ENCODE data around the gene C5.
"Not testable (repeated sequence)": the region's sequence is repeated elsewhere in the genome, so short reads cannot be mapped to it uniquely, and the experiment has no call there.

C5 gene

GRCh38 chr9:121050128-121050988 lies at the start of gene C5:
Gene C5, minus strand, starts transcription at chr9:121050275. Its CDS starts 29 bp downstream, at chr9:121050246.
- DNase-seq: no peak

GRCh38 chr9:121098567-121099198 lies 48.6 kb upstream of the C5 start:
- DNase-seq: no peak

DNA sequence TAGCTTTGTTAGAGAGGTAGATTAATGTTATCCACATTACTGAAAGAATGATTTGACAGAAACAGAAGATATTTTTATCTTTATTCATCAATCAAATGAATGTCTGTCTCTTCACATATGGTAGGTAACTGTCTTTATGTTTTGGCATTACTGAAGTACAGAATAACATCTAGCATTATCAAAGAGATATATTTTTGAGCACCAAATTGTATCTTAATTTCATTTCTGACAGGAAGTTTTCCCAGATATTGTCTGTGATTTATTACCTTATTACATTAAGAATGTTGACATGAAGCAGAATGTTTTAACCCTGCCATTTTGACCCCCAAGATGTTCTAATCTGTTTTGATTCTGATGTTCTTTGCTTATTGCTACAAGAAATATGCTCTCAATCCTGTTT lies 45.0 kb upstream of the C5 start:
- DNase-seq: no peak

DNA sequence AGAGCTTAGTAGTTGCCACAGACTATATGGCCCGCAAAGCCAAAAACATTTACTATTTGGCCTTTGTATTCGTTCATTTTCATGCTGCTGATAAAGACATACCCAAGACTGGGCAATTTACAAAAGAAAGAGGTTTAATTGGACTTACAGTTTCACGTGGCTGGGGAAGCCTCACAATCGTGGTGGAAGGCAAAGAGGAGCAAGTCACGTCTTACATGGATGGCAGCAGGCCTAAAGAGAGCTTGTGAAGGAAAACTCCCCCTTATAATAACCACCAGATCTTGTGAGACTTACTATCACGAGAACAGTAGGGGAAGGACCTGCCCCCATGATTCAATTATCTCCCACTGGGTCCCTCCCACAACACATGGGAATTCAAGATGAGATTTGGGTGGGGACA lies 40.7 kb upstream of the C5 start:
- not testable (repeated sequence) for DNase-seq

DNA sequence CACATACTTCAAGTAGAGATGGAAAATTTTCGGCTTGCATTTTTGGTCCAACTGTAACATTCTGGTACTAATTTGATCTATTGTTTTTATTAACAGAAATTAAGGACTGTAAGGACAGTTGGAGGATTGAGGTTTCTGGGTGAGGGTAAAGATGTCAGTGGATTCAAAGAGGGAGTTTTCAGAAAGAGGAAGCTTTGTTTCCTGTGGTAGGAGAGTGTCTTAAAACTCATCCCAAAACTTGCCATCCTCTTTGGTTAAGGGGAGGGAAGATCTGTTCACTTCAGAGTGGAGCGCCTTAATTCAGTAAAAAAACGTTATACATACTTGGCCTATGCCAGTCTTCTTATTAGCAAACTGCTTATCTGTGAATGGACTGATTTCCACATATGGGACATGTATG lies 38.5 kb upstream of the C5 start:
- DNase-seq: no peak

DNA sequence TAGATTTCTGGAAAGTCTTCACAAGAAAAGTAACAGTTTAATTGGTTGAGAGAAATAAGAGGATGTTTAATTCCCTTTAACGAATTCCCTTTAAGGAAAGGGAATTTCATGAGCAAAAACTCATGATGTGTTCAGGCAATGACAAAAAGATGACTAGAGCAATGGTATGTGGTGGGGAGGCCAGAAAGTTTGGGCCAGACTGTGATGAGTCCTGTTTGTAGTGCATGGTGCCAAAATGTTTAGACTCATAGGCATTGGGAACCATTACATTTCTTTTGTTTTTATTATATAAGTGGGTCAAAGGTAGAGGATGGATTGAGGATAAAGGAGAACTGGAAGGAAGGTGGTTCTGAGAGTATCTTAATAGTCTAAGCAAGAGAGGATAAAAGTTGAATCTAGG lies 35.6 kb upstream of the C5 start:
- DNase-seq: no peak

DNA sequence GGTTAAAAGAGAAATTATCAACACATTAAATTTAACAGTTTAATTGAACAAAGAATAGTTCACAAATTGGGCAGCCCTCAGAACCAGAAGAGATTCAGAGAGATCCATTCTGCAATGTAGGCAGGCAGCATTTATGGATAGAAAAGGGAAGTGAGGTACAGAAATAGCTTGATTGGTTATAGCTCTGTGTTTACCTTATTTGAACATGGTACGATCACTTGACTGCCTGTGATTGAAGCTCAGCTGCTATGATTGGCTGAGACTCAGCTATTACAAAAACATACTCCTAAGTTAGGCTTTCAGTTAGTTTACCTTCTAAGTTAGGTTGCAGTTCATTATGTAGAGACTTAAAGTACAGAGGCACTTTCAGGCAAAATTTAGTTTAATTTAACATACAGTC lies 32.0 kb upstream of the C5 start:
- DNase-seq: no peak

DNA sequence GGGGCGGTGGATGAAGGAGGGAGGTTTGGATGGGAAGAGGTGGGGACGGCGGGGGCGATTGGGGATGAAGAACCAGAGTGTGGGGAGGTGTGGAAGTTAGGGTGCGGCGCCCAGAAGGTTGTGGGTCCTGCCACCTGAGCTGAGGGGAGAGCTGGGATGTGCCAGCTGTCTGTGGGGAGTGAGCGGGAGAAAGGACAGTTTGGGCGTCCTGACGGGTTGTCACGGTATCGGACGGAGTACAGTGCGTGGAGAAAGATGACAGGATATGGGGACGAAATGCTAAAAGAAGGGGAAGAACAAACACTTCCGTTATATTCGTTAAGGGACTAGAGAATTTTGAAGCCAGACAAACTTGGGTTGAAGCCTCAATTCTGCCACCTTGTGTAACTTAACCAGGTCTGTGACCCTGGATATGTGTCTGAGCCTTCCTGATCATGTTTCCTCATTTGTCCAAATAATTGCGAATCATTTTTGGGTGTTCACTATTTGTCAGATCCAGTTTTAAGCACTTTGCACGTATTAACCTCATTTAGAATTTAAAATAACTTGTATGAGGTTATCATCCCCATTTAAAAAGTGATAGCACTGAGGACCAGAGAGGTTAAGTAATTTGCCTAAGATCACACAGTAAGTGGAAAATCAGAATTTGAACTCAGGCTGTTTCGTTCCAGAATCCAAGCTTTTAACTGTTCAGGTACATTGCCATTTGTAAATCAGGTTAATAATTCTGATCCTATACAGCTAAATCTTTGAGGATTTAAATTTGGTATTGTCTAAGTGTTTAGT lies 25.4 kb upstream of the C5 start:
- DNase-seq: peak; percentile 58

GRCh38 chr9:121074370-121075250 lies 24.5 kb upstream of the C5 start, which contains the start of gene CNTRL:
Gene CNTRL, plus strand, starts transcription at chr9:121074955. Its CDS starts 13,372 bp downstream, at chr9:121088327.
- peak; percentile 90 for DNase-seq

DNA sequence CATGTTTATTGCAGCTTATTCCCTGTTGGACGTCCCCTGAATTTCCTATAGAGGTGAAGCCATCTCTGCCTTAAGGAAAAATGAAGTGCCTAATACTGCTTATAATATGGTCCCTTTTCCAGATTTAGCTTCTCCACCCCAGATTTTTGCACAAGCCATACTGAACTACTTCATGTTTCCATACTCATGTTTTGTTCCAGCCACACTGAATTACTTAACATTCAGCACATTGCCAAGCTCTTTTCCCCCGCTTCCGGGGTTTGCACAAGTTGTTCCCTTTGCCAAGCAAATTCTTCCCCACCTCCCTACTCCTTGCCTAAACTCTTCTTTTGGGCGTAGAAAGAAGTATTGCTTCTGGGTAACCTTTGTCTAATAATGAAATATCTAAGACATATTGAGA lies 23.0 kb upstream of the C5 start:
- DNase-seq: peak; percentile 25

DNA sequence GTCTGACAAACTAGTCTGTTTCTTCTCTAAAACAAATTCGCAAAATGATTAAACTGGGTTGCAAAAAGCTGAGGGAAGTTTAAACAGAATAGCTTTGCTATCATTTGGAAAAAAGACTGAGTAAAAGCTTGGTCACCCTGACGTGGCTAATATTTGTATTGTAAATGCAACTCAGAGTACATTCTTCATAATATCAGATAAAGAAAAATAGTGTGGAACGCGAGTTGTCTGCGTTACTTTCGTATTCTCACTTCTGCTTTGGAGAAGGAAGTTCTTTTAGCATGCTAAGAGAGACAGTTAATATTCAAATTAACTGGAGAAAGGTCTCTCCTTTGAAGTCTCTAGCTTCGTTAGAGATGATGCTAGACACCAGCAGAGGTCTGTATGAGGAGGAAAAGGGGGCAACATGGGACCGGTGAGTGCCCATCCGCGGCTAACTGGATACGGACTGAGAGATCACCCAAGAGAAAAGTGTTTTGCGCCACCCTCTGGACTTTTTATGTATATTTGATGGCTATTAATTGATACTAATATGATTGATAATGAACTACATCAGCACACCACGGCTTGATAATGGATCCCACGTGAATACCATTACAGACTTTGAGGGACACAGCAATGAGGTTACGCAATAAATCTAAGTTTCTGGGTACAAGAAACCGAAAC lies 21.8 kb upstream of the C5 start:
- DNase-seq: no peak

DNA sequence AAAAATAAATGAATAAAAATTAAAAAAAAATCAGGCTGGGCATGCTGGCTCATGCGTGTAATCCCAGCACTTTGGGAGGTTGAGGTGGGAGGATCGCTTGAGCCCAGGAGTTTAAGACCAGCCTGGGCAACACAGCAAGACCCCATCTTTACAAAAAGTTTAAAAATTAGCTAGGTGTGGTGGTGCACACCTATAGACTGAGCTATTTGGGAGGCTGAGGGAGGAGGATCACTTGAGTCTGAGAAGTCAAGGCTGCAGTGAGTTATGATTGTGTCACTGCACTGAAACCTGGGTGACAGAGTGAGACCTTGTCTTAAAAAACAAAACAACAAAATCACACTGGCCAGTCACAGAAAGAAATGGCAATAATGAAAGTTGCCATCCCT lies 21.3 kb upstream of the C5 start:
- DNase-seq: no peak

- DNase-seq: no peak
Measured at GRCh38 chr9:121069396-121069795, 19.3 kb upstream of the C5 start.

- DNase-seq: no peak
Measured at GRCh38 chr9:121067640-121068039, 17.6 kb upstream of the C5 start.

DNA sequence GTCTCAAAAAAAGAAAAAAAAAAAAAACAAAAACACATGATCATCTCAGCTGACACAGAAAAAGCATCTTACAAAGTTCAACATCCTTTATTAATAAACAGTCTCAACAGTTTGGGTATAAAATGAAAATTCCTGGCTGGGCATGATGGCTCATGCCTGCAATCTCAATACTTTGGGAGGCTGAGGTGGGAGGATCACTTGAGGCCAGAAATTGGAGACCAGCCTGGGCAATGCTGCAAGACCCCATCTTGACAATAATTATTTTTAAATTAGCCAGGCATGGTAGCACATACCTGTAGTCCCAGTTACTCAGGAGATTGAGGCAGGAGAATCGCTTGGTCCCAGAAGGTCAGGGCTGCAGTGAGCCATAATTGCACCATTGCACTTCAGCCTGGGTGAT lies 16.8 kb upstream of the C5 start:
- DNase-seq: no peak

DNA sequence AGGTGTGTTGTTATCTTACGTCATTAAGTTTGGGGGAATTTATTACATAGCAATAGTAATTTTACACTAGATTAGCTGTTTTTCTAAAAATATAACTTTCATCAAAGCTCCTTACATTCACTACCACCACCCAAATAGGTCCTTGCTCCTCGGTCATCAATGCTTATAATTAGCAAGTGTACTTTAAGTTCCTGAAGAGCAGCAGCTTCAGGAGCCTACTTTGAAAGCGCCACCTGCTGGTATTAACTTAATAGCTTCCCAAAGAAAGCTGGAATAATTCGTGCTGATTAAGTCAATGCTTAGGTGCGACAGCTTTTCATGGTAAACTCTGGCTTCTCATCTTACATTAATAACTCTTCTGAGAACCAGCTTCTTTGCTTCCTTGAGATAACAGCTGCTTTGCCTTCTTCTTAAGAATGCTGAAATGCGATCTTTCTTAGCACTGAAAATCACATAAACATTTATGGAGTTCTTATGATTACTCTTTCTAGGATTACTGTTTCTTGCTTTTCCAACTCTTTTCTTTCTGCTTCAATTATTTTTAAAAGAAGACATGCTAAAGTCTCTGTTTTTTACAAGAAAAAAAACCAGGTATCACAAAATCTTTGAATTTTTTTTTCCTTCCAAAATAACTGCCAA lies 10.0 kb upstream of the C5 start:
- peak; percentile 82 for DNase-seq

DNA sequence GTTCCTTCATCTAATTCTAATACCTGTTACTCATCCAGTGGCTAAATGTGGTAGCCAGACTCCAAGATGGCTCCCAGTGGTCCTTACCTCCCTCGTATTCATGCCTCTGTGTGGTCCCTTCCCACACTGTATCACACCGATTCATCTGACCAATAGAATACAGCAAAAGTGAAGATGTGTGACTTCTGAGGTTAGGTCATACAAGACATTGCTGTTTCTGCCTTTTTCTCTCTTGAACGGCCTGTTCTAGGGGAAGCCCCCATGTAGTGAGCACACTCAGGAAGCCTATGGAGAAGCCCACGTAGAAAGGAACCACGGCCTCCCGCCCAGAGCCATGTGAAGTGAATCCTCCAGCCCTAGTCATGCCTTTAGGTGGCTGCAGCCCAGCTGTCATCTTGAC lies 9.4 kb upstream of the C5 start:
- DNase-seq: no peak

DNA sequence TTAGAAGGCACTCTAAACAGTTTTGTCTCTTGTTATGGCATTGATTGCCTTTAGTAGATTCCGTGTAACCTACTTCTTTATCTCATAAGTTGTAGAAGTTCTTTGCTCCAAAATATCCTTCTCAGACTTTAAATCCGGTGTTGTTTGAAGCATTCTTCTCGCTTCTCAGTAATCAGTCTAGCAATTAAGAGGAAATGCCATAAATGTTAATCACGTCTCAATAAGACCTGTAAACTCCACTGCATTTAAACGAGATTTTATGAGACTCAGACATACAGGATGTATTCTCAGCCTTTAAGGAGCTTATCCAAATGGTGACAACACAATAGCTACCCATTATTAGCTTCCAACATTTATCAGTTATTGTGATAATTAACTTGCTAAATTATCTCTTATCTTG lies 7.7 kb upstream of the C5 start:
- DNase-seq: no peak

DNA sequence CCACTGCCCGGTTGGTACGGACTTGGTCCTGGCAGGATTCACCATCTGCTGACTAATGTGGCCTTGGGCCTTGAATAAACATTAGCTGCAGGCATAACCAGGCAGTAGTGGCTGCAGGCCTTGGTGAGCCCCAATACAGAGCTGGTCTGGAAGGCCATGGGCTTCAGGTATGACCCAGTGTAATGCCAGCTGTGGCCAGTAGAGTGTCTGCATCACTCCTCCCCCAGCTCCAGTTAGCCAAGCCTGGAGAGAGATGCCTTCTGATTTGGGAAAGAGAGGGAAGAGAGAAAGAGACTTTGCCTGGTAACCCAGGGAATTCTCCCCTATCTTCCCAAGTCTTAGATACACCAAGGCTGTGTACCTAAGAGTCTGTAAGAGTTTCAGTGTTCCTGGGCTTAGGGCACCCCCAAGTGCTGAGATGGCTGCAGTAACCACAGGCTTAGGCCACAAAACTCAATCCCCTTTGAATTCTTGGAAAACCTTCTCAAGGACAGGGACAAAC lies 5.6 kb upstream of the C5 start:
- DNase-seq: no peak

DNA sequence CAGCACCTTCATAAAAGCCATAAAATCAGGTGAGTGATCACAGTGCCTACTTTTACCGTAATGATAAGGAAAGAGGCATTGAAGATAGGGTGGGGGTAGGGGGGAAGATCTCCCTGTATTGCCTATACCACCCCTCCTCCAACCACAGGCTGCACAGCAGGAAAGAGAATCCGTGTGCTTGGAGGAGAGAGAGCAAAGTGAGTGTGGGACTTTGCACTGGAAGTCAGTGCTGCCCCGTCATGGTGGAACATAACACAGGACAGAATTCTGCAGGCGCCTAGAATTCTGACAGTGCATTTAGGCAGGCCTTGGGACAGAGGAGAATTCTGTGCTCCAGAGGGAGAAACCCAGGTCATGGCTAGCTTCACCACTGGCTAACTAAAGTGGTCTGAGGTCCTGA lies 3.5 kb upstream of the C5 start:
- DNase-seq: no peak

GRCh38 chr9:121048618-121049017 lies 1.5 kb downstream of the C5 start:
- no peak for DNase-seq
